ENCODE results near the gene FHL2.
"Not testable (repeated sequence)": the region's sequence is repeated elsewhere in the genome, so short reads cannot be mapped to it uniquely, and the experiment has no call there.

Gene FHL2

GRCh38 chr2:105335469-105335868 is 63.4 kb downstream of the FHL2 start:
- DNase-seq, result no peak

DNA sequence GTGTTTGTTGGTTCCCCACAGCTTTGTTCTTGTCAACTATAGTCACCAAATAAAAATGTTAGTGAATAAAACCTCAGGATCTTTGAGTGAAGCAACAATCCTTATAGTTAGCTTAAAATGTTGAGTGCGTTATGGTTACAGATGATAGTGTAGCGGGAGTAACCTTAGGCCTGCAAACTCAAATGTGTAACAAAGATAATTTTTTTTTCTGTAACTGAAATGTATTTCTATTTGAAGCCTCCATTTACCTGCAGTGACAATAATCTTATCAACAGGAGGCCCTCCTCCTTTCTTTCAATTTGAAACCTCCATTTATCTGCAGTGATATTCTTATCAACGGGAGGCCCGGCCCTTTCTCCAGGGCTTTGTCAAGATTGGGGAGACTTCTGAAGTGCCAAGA is 64.6 kb downstream of the FHL2 start:
- DNase-seq, result no peak

DNA sequence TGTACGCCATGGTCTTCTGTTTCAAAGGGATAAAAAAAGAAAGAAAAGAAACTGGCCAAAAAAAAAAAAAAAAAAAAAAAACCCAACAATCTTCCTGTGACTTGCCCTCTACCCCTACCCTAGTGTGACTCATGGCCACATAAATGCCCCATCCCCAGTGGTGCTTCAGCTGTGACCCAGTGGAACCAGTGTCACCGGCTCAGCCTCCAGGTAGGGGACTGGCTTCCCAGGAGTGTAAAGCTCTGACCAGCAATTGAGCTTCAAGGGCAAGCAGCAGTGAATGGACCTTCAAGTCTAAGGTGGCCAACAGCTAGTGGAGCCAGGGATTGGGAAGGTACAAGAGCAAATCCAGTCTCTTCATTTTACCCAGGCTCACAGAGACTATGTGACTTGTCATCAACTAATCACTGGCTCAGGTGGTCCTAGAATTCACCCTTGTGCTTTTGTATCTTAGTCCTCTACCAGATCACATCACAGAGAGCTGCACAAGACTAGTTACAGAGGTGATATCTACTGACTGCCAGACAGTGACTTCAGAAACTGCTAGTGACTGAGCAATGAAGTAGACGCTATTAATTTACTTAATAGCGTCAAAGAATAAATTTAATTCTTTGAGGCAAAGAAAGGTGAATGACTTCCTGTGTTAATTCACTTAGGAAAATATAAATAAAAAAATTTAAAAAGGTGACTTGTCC is 68.0 kb downstream of the FHL2 start:
- no peak for DNase-seq

DNA sequence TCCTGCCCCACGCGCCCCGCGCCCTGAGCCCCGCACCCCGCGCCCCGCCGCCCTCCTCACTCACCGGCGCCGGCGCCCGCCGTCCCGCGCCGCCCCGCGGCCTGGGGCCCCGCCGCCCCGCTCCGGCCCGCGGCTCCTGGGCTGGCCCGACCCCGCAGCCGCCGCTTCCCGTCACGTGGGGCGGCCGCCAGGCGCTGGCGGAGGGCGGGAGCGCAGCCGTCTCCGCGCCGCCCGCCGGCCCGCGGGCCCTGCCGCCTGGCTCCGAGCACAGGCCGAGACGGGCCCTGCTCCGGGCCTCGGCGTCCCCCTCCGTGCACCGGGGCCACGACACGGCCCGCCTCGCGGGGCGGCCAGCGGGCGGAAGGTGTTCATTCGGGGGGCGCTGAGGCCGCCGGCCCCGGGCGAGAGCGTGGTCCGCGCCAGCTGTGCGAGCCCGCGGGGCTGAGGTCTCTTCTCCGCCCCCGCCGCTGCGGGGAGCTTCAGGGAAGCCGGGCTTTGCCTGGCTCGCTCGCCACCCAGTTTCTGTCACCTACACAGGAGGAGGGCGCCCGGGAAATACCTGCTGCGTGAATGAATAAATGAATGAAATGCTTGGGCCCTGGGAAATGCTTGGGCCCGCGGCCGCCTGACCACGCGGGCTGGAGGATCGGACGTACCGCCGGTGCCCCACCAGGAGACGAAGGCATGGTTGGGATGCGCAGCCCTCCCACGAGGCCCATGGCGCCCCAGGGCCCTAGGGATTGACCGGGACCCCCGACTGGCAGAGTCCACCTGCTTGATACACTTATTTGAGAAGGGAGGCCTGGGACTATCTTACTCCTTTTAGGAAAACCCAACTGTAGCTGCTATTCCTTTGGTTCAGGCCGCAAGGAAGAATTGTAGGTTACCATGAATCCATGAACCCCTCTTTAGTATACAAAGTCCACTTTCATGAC is 69.0 kb downstream of the FHL2 start, which contains the start of gene TGFBRAP1:
TSS of gene TGFBRAP1 (minus strand) at position 175 of the 935 bp plus-strand sequence. CDS start 21,434 bp downstream, outside the sequence.
- peak; percentile 50 for DNase-seq

GRCh38 chr2:105329197-105329554 is 69.7 kb downstream of the FHL2 start:
- no peak for DNase-seq

DNA sequence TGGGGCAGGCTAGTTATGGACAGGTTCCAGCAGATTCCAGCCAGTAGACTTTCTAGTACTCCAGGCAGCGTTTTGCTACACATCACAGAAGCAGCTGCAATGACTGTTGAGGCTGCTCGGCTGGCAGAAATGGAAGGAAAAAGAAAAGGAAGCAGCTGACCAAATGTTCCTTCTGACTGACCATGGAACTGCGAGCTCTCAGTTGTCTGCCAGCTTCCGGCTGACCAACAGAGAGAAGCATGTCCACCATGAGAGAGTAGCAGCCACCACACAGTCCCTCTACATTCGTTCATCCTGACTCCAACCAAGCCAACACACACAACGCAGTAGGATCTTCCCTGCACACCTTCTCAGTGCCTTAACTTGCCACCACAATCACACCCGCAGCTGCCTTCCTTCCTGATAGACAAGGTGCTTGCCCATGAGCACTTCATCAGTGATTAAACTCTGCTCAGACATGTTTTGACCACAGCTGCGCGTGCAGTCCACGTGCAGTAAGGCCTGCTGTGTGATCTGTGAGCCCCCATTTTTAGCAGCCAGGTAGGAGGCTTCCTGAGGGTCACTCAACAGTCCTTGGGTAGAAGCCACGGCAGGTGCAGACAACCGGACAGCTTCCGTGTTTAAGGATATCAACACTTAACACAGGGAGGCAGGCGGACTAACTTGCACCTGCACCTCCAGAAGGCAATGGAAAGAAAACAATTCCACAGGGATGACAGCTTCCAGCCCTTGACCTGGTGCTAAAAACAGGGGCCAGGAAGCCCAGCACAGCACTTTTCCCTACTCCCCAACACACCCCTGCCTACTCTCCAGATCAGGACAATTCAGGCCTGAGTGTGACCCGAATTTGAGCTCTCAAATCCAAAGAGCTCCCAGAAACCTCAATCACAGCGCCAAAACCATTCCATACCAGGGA is 70.3 kb downstream of the FHL2 start:
- peak; percentile 9 for DNase-seq

GRCh38 chr2:105327690-105328089 is 71.2 kb downstream of the FHL2 start:
- DNase-seq, result no peak

DNA sequence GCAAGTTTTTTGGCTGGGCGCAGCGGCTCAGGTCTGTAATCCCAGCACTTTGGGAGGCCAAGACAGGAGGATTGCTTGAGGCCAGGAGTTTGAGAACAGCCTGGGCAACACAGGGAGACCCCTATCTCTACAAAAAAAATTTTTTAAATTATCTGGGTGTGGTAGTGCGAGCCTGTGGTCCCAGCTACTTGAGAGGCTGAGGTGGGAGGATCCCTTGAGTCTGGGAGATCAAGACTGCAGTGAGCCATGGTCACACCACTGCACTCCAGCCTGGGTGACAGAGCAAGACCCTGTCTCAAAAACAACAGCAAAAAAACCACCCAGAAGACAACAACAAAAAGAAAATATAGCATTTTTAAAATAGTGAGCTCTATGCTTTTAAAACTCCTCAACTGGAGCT is 71.6 kb downstream of the FHL2 start:
- DNase-seq, result not testable (repeated sequence)

DNA sequence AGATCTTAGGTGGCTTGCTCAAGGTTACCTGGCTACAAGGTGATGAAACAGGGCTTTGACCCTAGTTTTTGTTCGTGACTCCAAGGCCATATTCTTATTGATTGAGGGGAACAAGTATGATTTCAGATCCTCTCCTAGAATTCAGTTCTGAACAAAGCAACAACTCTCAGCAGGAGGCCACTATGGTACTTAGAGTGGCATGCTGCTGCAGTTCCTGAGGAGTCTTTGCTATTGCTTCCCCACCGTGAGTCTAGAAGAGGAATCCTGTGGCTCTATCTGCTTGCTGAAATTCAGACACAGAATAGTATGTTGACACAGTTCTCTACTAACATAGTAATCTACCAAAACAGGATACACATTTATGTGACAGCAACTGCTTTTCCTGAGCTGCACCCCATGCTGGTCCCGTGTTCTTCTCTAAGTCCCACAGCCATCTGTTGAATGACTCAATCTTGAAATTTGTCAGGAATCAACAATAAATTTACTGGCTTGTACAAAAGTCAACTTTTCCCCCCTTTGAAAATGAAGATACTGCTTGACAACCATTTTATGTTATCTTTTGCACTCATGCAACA is 73.4 kb downstream of the FHL2 start:
- no peak for DNase-seq

DNA sequence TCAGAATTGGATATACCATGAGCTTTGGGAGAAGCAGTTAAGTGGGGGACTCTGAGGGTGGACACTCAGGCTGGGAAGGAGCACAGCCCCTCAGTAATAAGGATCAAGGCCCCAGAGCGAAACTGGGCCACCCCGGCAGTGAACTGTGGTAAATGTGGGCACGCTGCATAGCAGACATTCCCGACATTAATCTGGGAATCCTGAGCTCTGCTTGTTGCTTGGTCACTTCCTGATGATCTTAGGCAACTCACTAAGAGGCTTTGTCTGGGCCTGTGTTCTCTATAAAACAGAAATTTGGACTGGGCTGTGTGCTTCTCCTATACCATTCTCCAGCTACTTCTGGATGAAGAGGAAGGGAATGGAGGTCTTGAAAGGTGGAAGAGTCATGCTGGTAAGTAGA is 74.1 kb downstream of the FHL2 start:
- DNase-seq, result no peak

- no peak for DNase-seq
Observed at GRCh38 chr2:105324101-105324500, 74.8 kb downstream of the FHL2 start.

DNA sequence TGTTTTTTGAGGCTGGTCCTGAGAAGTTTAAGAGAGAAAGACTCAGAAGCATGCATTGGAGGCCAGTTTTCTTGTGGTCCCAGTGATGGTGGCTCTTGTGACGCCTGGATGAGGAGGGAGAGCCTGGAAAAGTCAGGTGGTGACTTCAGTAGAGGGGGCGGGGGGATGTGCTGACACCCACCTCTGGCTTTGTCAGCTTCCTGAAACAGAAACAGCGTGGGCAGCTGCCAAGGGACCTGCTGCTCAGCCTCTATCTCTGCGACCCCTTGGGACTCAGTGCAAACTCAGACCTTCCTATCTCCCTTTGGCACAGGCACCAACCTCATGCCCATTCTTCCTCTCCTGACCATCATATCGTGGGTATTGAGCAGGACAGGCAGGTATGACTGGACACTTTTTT is 75.7 kb downstream of the FHL2 start:
- DNase-seq, result no peak

DNA sequence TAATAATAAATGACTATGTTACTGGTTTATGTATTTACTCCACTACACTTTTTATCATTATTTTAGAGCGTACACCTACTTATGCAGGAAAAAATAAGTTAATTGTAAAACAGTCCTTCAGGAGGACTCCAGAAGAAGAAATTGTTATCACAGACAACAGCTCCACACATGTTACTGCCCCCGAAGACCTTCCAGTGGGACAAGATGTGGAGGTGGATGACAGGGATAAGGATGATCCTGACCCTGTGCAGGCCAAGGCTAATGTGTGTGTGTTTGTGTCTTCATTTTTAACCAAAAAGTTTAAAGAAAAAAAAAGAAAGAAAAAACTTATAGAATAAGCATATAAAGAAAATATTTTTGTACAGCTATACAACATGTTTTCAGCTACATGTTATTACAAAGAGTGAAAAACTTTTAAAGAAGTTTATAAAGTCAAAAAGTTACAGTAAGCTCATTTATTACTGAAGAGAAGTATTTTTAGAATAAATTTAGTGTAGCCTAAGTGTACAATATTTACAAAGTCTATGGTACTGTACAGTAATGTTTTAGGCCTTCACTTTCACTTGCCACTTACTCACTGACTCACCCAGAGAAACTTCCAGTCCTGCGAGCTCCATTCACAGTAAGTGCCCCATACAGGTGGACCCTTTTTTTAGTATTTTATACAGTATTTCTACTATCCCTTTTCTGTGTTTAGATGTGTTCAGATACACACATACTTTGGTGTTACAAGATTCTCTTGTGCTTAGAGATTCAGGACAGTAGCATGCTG is 76.8 kb downstream of the FHL2 start:
- DNase-seq, result no peak

DNA sequence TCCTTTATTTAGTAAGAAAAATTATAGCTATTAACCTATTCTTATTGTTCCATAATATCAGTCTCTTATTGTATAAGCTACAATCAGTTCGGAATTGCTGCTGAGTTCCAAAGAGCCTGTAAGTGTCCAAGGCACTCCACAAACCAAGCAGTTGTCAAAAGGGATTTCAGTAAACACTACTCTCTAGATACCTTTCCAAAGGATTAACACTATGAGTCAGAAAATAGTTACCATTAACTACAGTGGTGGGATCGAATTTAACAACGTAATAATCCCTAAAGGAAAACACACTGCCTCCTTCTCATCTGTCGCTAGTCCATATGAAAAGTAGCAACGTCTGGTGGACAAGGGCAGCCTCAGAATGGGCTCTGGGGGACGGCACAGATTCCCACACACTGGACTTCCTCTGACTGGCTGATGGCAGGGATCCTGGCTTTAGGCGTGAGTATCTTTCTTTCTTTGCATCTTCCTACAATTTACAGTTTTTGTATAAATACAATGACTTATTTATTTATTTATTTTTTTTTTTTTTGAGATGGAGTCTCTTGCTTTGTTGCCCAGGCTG is 78.1 kb downstream of the FHL2 start:
- DNase-seq, result no peak

GRCh38 chr2:105317937-105318336 is 80.9 kb downstream of the FHL2 start:
- no peak for DNase-seq

- DNase-seq, result no peak
Observed at GRCh38 chr2:105315314-105315713, 83.5 kb downstream of the FHL2 start.

DNA sequence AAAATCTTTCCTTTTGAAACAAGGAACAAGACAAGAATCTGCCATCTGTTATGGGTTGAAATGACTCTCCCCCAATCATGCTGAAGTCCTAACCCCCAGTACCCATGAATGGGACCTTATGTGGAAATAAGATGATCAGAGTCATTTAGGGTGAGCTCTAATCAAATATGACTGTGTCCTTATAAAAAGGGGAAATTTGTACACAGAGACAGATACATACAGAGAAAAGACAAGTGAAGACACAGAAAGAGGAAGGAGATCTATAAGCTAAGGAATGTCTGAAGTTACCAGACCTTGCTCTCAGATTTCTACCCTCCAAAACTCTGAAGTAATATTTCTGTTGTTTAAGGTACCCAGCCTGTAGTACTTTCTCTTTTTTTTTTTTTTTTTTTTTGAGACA is 85.0 kb downstream of the FHL2 start:
- DNase-seq, result no peak
